Muscle layer of duodenum (tissue), 2 donors: Measurements from ENCODE around the gene SPON2.

Experiments
- H3K27ac ChIP-seq: one replicate; pipeline ENCODE4 v1.7.0; 2013; ENCODE audit warnings: mild to moderate bottlenecking, low read length
- H3K27me3 ChIP-seq: one replicate; pipeline ENCODE4 v1.7.0; 2013; ENCODE audit warnings: low read depth, mild to moderate bottlenecking, control low read depth, low read length
- H3K36me3 ChIP-seq, 2 donors: one replicate each; pipeline ENCODE4 v1.7.0; 2013; ENCODE audit warnings: low read length in 2 of 2, control low read depth in 1 of 2, mild to moderate bottlenecking in 1 of 2; ENCODE audit not compliant: insufficient read depth in 2 of 2, control insufficient read depth in 1 of 2
- H3K4me1 ChIP-seq, 2 donors: one replicate each; pipeline ENCODE4 v1.7.0; 2013; ENCODE audit warnings: low read length in 2 of 2, mild to moderate bottlenecking in 2 of 2, control low read depth in 1 of 2, moderate library complexity in 1 of 2; ENCODE audit not compliant: insufficient read depth in 2 of 2, control insufficient read depth in 1 of 2
- H3K4me3 ChIP-seq, 2 donors: one replicate each; pipeline ENCODE4 v1.7.0; 2013; ENCODE audit warnings: low read length in 2 of 2, low read depth in 1 of 2, mild to moderate bottlenecking in 1 of 2
- H3K9me3 ChIP-seq, 2 donors: one replicate each; pipeline ENCODE4 v1.7.0; 2013; ENCODE audit warnings: low read length in 2 of 2, control low read depth in 1 of 2, mild to moderate bottlenecking in 1 of 2; ENCODE audit not compliant: control insufficient read depth in 1 of 2
- donor health status: healthy.

Gene SPON2

GRCh38 chr4:1169171-1169671 lies 3.2 kb downstream of the SPON2 start:
- H3K27me3 ChIP-seq = peaks cover 17% of the 10 kb centered on the region
- H3K4me1 ChIP-seq = peaks cover 0 to 25% of the 10 kb centered on the region in 2 donors
- no peak overlapping the region for H3K4me3 ChIP-seq
- no peaks in the 10 kb centered on the region for H3K36me3 ChIP-seq
- H3K27ac ChIP-seq = no peak overlapping the region
- H3K9me3 ChIP-seq = no peaks in the 10 kb centered on the region

- H3K4me3 ChIP-seq = peak overlapping the region in 1 of 2 donors; percentile 73
- no peaks in the 10 kb centered on the region for H3K9me3 ChIP-seq
- peaks cover 0 to 25% of the 10 kb centered on the region in 2 donors for H3K4me1 ChIP-seq
- peaks cover 17% of the 10 kb centered on the region for H3K27me3 ChIP-seq
- peak overlapping the region; percentile 23 for H3K27ac ChIP-seq
- no peaks in the 10 kb centered on the region for H3K36me3 ChIP-seq
Measured at GRCh38 chr4:1168191-1169101, 3.9 kb downstream of the SPON2 start.

- Histone ChIP-seq H3K4me3 (peak overlapping the region; percentile 73 to 80), H3K27me3 (peaks cover 16% of the 10 kb centered on the region), H3K9me3 (no peaks in the 10 kb centered on the region), H3K4me1 (peaks cover 0 to 25% of the 10 kb centered on the region in 2 donors), H3K27ac (peak overlapping the region; percentile 23), H3K36me3 (no peaks in the 10 kb centered on the region)
Measured at GRCh38 chr4:1167244-1167949, 5.0 kb downstream of the SPON2 start.

GRCh38 chr4:1166509-1167243 lies 5.7 kb downstream of the SPON2 start:
- H3K4me3 ChIP-seq = peak overlapping the region; percentile 73 to 80

GRCh38 chr4:1164956-1165545 lies 7.3 kb downstream of the SPON2 start:
- Histone ChIP-seq H3K9me3 (no peaks in the 10 kb centered on the region), H3K4me3 (no peak overlapping the region), H3K27ac (no peak overlapping the region), H3K27me3 (peaks cover 2% of the 10 kb centered on the region), H3K4me1 (peaks cover 0 to 15% of the 10 kb centered on the region in 2 donors), H3K36me3 (no peaks in the 10 kb centered on the region)

More at GRCh38 chr4:1166509-1167243, 5.7 kb downstream of the SPON2 start:
- Histone ChIP-seq H3K4me1 (peaks cover 0 to 25% of the 10 kb centered on the region in 2 donors), H3K9me3 (no peaks in the 10 kb centered on the region), H3K27me3 (peaks cover 8% of the 10 kb centered on the region), H3K36me3 (no peaks in the 10 kb centered on the region), H3K27ac (no peak overlapping the region)

- no peak overlapping the region for H3K4me3 ChIP-seq
- no peaks in the 10 kb centered on the region for H3K36me3 ChIP-seq
- no peaks in the 10 kb centered on the region for H3K9me3 ChIP-seq
- no peaks in the 10 kb centered on the region for H3K27me3 ChIP-seq
- no peak overlapping the region for H3K27ac ChIP-seq
- peaks cover 0 to 15% of the 10 kb centered on the region in 2 donors for H3K4me1 ChIP-seq
Measured at GRCh38 chr4:1164444-1164843, 7.9 kb downstream of the SPON2 start.

GRCh38 chr4:1164040-1164439 lies 8.3 kb downstream of the SPON2 start:
- no peak overlapping the region for H3K4me3 ChIP-seq
- peaks cover 0 to 15% of the 10 kb centered on the region in 2 donors for H3K4me1 ChIP-seq
- H3K27ac ChIP-seq = no peak overlapping the region
- H3K36me3 ChIP-seq = no peaks in the 10 kb centered on the region
- no peaks in the 10 kb centered on the region for H3K9me3 ChIP-seq
- no peaks in the 10 kb centered on the region for H3K27me3 ChIP-seq

- Histone ChIP-seq H3K4me1 (peaks cover 0 to 4% of the 10 kb centered on the region in 2 donors), H3K9me3 (peaks cover 0 to 10% of the 10 kb centered on the region in 2 donors), H3K27me3 (no peaks in the 10 kb centered on the region), H3K4me3 (no peak overlapping the region), H3K27ac (no peak overlapping the region), H3K36me3 (no peaks in the 10 kb centered on the region)
Measured at GRCh38 chr4:1160351-1160750, 12.0 kb downstream of the SPON2 start.

GRCh38 chr4:1156069-1156468 lies 16.3 kb downstream of the SPON2 start:
- Histone ChIP-seq H3K27ac (no peak overlapping the region), H3K9me3 (peaks cover 0 to 10% of the 10 kb centered on the region in 2 donors), H3K4me1 (peaks cover 0 to 4% of the 10 kb centered on the region in 2 donors), H3K36me3 (no peaks in the 10 kb centered on the region), H3K4me3 (no peak overlapping the region), H3K27me3 (no peaks in the 10 kb centered on the region)

GRCh38 chr4:1155314-1155713 lies 17.1 kb downstream of the SPON2 start:
- Histone ChIP-seq H3K27ac (no peak overlapping the region), H3K9me3 (peaks cover 0 to 10% of the 10 kb centered on the region in 2 donors), H3K36me3 (no peaks in the 10 kb centered on the region), H3K4me1 (peaks cover 0 to 4% of the 10 kb centered on the region in 2 donors), H3K4me3 (no peak overlapping the region), H3K27me3 (no peaks in the 10 kb centered on the region)
